Astrocyte (in vitro differentiated cells and primary cell): ENCODE measurements around the gene CYTIP. TPM values are rescaled to one million over a fixed set of nuclear protein-coding genes. Genes with fewer than 3 reads are reported as not detected.
A peak's percentile ranks its signal among the peaks of the same experiment; 100 is the strongest.

ENCODE experiments used
- DNase-seq: peaks from one replicate; pipeline ENCODE4 v3.0.0-alpha.2; 2010; ENCODE audit warnings: low read depth
- FAIRE-seq: peaks from 2 replicates; lab custom pipeline; 2011; peaks lifted over from hg19 to GRCh38; lab: Jason Lieb, UNC
- H2AFZ ChIP-seq: 2 replicates; pipeline ENCODE4 v1.6.0; 2012; ENCODE audit warnings: low read depth, low read length, inconsistent platforms
- H3K27ac ChIP-seq: 2 replicates; pipeline ENCODE4 v1.5.1; 2011; ENCODE audit warnings: low read depth, low read length, inconsistent platforms
- H3K27me3 ChIP-seq: 2 replicates; pipeline ENCODE4 v1.6.0; 2011; ENCODE audit warnings: low read length, inconsistent platforms; ENCODE audit not compliant: insufficient read depth
- H3K36me3 ChIP-seq: 2 replicates; pipeline ENCODE4 v1.5.1; 2011; ENCODE audit warnings: low read length, inconsistent platforms; ENCODE audit not compliant: insufficient read depth
- H3K4me1 ChIP-seq: 2 replicates; pipeline ENCODE4 v1.5.1; 2011; ENCODE audit warnings: low read length, inconsistent platforms; ENCODE audit not compliant: insufficient read depth
- H3K4me2 ChIP-seq: 2 replicates; pipeline ENCODE4 v1.6.0; 2012; ENCODE audit warnings: low read length, inconsistent platforms
- H3K4me3 ChIP-seq: 2 replicates; pipeline ENCODE4 v1.5.1; 2011; ENCODE audit warnings: low read depth, mild to moderate bottlenecking, low read length, inconsistent platforms; ENCODE audit not compliant: insufficient read depth
- H3K79me2 ChIP-seq: 2 replicates; pipeline ENCODE4 v1.6.0; 2012; ENCODE audit warnings: mild to moderate bottlenecking, low read length, inconsistent platforms; ENCODE audit not compliant: insufficient read depth
- H3K9ac ChIP-seq: 2 replicates; pipeline ENCODE4 v1.6.0; 2012; ENCODE audit warnings: mild to moderate bottlenecking, low read length, inconsistent platforms
- H3K9me3 ChIP-seq: 2 replicates; pipeline ENCODE4 v1.5.1; 2012; ENCODE audit warnings: low read depth, mild to moderate bottlenecking, low read length, inconsistent platforms; ENCODE audit not compliant: insufficient read depth
- H4K20me1 ChIP-seq: 2 replicates; pipeline ENCODE4 v1.6.0; 2012; ENCODE audit warnings: low read length, inconsistent platforms; ENCODE audit not compliant: insufficient read depth
- H3K27ac Mint-ChIP-seq: one replicate; pipeline ENCODE4 v1.8.0; 2021; ENCODE audit warnings: mild to moderate bottlenecking, mixed read lengths; ENCODE audit not compliant: unreplicated experiment
- H3K27me3 Mint-ChIP-seq: one replicate; pipeline ENCODE4 v1.8.0; 2021; ENCODE audit warnings: low read depth, mixed read lengths; ENCODE audit not compliant: unreplicated experiment
- H3K36me3 Mint-ChIP-seq: one replicate; pipeline ENCODE4 v1.8.0; 2021; ENCODE audit warnings: low read depth, mixed read lengths; ENCODE audit not compliant: unreplicated experiment
- H3K4me1 Mint-ChIP-seq: one replicate; pipeline ENCODE4 v1.8.0; 2021; ENCODE audit warnings: low read depth, mixed read lengths; ENCODE audit not compliant: unreplicated experiment
- H3K4me3 Mint-ChIP-seq: one replicate; pipeline ENCODE4 v1.8.0; 2021; ENCODE audit warnings: mild to moderate bottlenecking, moderate library complexity, mixed read lengths; ENCODE audit not compliant: unreplicated experiment
- H3K9me3 Mint-ChIP-seq: one replicate; pipeline ENCODE4 v1.8.0; 2021; ENCODE audit warnings: mild to moderate bottlenecking, mixed read lengths; ENCODE audit not compliant: unreplicated experiment
- EZH2 ChIP-seq: IDR thresholded peaks from 2 replicates; pipeline ENCODE4 v1.6.1; 2012; ENCODE audit warnings: mild to moderate bottlenecking, low read length, inconsistent platforms; ENCODE audit not compliant: insufficient read depth
- total RNA-seq: library from RNA; stranded (reverse); gene quantifications from 2 replicates; pipeline ENCODE4 v1.2.1, GENCODE V29; 2021
- TF ChIP-seq, protein P1 (sequence below): IDR thresholded peaks from 2 replicates; pipeline ENCODE4 v1.5.1; 2011; ENCODE audit warnings: low read depth, mild to moderate bottlenecking, inconsistent platforms, low read length, moderate library complexity; ENCODE audit not compliant: insufficient read depth

Gene CYTIP
- total RNA-seq, 1 donor from 2014 or later, result 0.16 TPM

DNA sequence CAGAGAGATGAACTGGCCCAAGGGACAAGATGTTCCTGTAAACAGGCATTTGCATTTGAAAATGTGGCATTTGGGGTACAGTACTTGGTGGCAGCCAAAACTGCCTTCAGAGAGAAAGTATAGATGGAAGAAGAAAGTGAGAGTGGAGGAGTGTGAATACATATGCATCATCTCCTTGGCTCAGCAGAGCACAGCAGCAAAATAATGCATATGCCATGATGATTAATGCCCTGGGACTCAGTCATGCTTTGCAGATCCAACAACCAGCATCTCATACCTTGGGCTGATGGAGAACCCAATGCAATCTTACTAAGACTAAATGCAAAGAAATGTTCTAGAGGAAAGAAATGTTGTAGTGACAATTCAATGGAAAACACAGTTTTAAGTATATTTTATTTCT lies 29.7 kb upstream of the CYTIP start:
- no peaks in the 10 kb centered on the region for H3K36me3 ChIP-seq

DNA sequence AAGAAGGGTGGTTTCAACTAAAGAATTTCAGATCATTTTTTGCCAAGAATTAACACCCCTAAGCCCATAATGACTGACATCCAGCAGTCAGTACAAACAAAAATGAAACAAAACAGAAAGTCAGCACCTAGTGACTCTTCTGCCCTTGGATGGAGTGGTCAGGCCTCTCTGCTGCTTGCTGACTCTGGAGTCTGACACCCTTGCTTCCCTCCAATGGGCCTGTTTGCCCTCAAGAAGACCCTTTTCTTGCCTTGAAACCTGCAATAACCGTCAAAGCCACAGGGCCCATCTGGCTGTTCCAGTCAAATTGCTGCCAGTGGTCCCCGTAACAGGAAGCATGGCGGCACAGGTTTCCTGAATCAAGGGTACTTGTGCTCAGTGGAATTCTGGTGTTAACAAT lies 27.2 kb upstream of the CYTIP start:
- Histone ChIP-seq H3K9me3 (no peaks in the 10 kb centered on the region), H3K79me2 (no peaks in the 10 kb centered on the region), H3K36me3 (no peaks in the 10 kb centered on the region), H3K27ac (no peak overlapping the region), H3K4me3 (no peak overlapping the region), H3K27me3 (no peaks in the 10 kb centered on the region), H4K20me1 (no peaks in the 10 kb centered on the region), H2AFZ (no peak overlapping the region), H3K9ac (no peak overlapping the region), H3K4me2 (no peak overlapping the region), H3K4me1 (peaks cover 6% of the 10 kb centered on the region)
- DNase-seq (no peak), FAIRE-seq (no peak)
- no peak for TF ChIP-seq EZH2
- Mint-ChIP-seq H3K36me3 (no peaks in the 10 kb centered on the region), H3K9me3 (no peaks in the 10 kb centered on the region), H3K4me3 (no peak overlapping the region), H3K4me1 (peaks cover 16% of the 10 kb centered on the region), H3K27ac (no peak overlapping the region), H3K27me3 (no peaks in the 10 kb centered on the region)

More for the DNA sequence above, 29.7 kb upstream of the CYTIP start:
- no peak overlapping the region for H3K4me2 ChIP-seq
- H3K9me3 ChIP-seq, result no peaks in the 10 kb centered on the region
- H3K4me1 ChIP-seq, result peaks cover 11% of the 10 kb centered on the region
- H3K27me3 Mint-ChIP-seq, result no peaks in the 10 kb centered on the region
- H3K27ac Mint-ChIP-seq, result no peak overlapping the region
- peaks cover 16% of the 10 kb centered on the region for H3K4me1 Mint-ChIP-seq
- H3K4me3 ChIP-seq, result no peak overlapping the region
- H3K9ac ChIP-seq, result no peak overlapping the region
- no peaks in the 10 kb centered on the region for H3K79me2 ChIP-seq
- TF ChIP-seq, protein P1, sequence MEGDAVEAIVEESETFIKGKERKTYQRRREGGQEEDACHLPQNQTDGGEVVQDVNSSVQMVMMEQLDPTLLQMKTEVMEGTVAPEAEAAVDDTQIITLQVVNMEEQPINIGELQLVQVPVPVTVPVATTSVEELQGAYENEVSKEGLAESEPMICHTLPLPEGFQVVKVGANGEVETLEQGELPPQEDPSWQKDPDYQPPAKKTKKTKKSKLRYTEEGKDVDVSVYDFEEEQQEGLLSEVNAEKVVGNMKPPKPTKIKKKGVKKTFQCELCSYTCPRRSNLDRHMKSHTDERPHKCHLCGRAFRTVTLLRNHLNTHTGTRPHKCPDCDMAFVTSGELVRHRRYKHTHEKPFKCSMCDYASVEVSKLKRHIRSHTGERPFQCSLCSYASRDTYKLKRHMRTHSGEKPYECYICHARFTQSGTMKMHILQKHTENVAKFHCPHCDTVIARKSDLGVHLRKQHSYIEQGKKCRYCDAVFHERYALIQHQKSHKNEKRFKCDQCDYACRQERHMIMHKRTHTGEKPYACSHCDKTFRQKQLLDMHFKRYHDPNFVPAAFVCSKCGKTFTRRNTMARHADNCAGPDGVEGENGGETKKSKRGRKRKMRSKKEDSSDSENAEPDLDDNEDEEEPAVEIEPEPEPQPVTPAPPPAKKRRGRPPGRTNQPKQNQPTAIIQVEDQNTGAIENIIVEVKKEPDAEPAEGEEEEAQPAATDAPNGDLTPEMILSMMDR, result no peak
- no peak for TF ChIP-seq EZH2
- H2AFZ ChIP-seq, result no peak overlapping the region
- no peak overlapping the region for H3K4me3 Mint-ChIP-seq
- no peak for DNase-seq
- no peaks in the 10 kb centered on the region for H3K27me3 ChIP-seq
- no peaks in the 10 kb centered on the region for H3K9me3 Mint-ChIP-seq
- no peak for FAIRE-seq
- no peaks in the 10 kb centered on the region for H3K36me3 Mint-ChIP-seq
- H3K27ac ChIP-seq, result no peak overlapping the region
- H4K20me1 ChIP-seq, result no peaks in the 10 kb centered on the region

DNA sequence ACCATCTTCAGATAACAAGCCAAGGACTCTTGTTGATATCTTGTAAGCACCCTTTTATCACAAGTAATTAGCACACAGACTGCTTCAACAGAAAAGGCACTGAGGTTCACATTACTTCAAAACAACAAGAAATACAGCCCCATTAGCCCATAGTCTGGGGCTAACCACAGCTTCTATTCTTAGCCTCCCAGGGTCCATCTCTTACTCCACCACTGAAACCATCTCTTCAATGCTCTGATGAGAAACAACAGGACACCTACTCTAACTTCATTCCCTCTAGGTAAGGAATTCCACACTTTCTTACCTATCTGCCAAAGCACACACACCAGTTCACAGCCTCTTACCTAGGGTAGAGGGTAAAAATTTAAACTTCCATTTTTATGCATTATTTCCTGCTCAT lies 26.4 kb upstream of the CYTIP start:
- Histone ChIP-seq H3K27me3 (no peaks in the 10 kb centered on the region), H3K79me2 (no peaks in the 10 kb centered on the region), H3K9ac (no peak overlapping the region), H3K4me1 (peaks cover 6% of the 10 kb centered on the region), H3K27ac (peak overlapping the region; percentile 77), H3K4me3 (no peak overlapping the region), H3K9me3 (no peaks in the 10 kb centered on the region), H3K36me3 (no peaks in the 10 kb centered on the region), H4K20me1 (no peaks in the 10 kb centered on the region), H3K4me2 (peak overlapping the region; percentile 70), H2AFZ (no peak overlapping the region)
- no peak for DNase-seq
- no peaks in the 10 kb centered on the region for H3K36me3 Mint-ChIP-seq
- peak overlapping the region; percentile 48 for H3K27ac Mint-ChIP-seq
- H3K4me3 Mint-ChIP-seq, result no peak overlapping the region
- TF ChIP-seq, protein P1, result no peak
- TF ChIP-seq EZH2, result no peak
- H3K4me1 Mint-ChIP-seq, result peaks cover 16% of the 10 kb centered on the region
- H3K27me3 Mint-ChIP-seq, result no peaks in the 10 kb centered on the region
- H3K9me3 Mint-ChIP-seq, result no peaks in the 10 kb centered on the region
- FAIRE-seq, result no peak
